RWPE2 (cell line): ENCODE results near the gene FMO2.

Experiments used
- ATAC-seq: fragments of 200-7000 bp; cut with Tn5 transposase; 3 replicates; pipeline ENCODE4 v1.9.1; 2021; ENCODE audit warnings: low read depth
- DNase-seq: peaks from one replicate; pipeline ENCODE4 v3.0.0-alpha.2; 2020; ENCODE audit warnings: low spot score
- H3K27ac ChIP-seq: fragments of 450-650 bp; 2 replicates; pipeline ENCODE4 v1.5.1; 2017; ENCODE audit warnings: mild to moderate bottlenecking; ENCODE audit not compliant: poor library complexity, severe bottlenecking
- H3K27me3 ChIP-seq: fragments of 250-450 bp; sonication (Bioruptor Pico); 2 replicates; pipeline ENCODE4 v1.5.1; 2021; ENCODE audit warnings: mild to moderate bottlenecking, moderate library complexity; ENCODE audit not compliant: insufficient read depth, poor library complexity, severe bottlenecking
- H3K36me3 ChIP-seq: fragments of 250-450 bp; sonication (Bioruptor Pico); 2 replicates; pipeline ENCODE4 v1.5.1; 2020; ENCODE audit warnings: low read depth, mild to moderate bottlenecking, moderate library complexity
- H3K4me1 ChIP-seq: fragments of 250-450 bp; sonication (Bioruptor Pico); 2 replicates; pipeline ENCODE4 v1.5.1; 2021; ENCODE audit warnings: mild to moderate bottlenecking, moderate library complexity; ENCODE audit not compliant: insufficient read depth, poor library complexity, severe bottlenecking
- H3K4me3 ChIP-seq: fragments of 250-450 bp; sonication (Bioruptor Pico); 2 replicates; pipeline ENCODE4 v1.5.1; 2021; ENCODE audit warnings: mild to moderate bottlenecking, moderate library complexity; ENCODE audit not compliant: severe bottlenecking
- H3K9me3 ChIP-seq: fragments of 250-450 bp; sonication (Bioruptor Pico); 2 replicates; pipeline ENCODE4 v1.5.1; 2021; ENCODE audit warnings: mild to moderate bottlenecking, moderate library complexity; ENCODE audit not compliant: severe bottlenecking
- CTCF ChIP-seq: fragments of 450-650 bp; IDR thresholded peaks from one replicate; pipeline ENCODE4 v1.5.1; 2017; ENCODE audit warnings: mild to moderate bottlenecking, moderate library complexity; ENCODE audit not compliant: poor library complexity, severe bottlenecking

Gene FMO2

GRCh38 chr1:171172471-171172870, 12.6 kb upstream of the FMO2 start:
- no peaks in the 10 kb centered on the region for H3K36me3 ChIP-seq
- TF ChIP-seq CTCF = no peak
- no peaks in the 10 kb centered on the region for H3K27me3 ChIP-seq
- no peak overlapping the region for H3K27ac ChIP-seq
- H3K4me3 ChIP-seq = no peak overlapping the region
- no peaks in the 10 kb centered on the region for H3K4me1 ChIP-seq
- H3K9me3 ChIP-seq = no peaks in the 10 kb centered on the region
- ATAC-seq (no peak), DNase-seq (no peak)

GRCh38 chr1:171173069-171173468, 12.0 kb upstream of the FMO2 start:
- no peak overlapping the region for H3K27ac ChIP-seq
- no peak for ATAC-seq
- no peak for DNase-seq
- H3K4me3 ChIP-seq = no peak overlapping the region
- H3K36me3 ChIP-seq = no peaks in the 10 kb centered on the region
- no peaks in the 10 kb centered on the region for H3K9me3 ChIP-seq
- H3K27me3 ChIP-seq = no peaks in the 10 kb centered on the region
- no peak for TF ChIP-seq CTCF
- no peaks in the 10 kb centered on the region for H3K4me1 ChIP-seq

- Histone ChIP-seq H3K27me3 (no peaks in the 10 kb centered on the region), H3K4me1 (no peaks in the 10 kb centered on the region), H3K27ac (no peak overlapping the region), H3K9me3 (no peaks in the 10 kb centered on the region), H3K36me3 (no peaks in the 10 kb centered on the region), H3K4me3 (no peak overlapping the region)
- no peak for TF ChIP-seq CTCF
- no peak for DNase-seq
- ATAC-seq = no peak
Observed at GRCh38 chr1:171174560-171175294, 10.4 kb upstream of the FMO2 start.

- no peak overlapping the region for H3K27ac ChIP-seq
- DNase-seq (no peak), ATAC-seq (no peak)
- H3K9me3 ChIP-seq = no peaks in the 10 kb centered on the region
- no peak overlapping the region for H3K4me3 ChIP-seq
- TF ChIP-seq CTCF = no peak
- H3K4me1 ChIP-seq = no peaks in the 10 kb centered on the region
- no peaks in the 10 kb centered on the region for H3K36me3 ChIP-seq
- H3K27me3 ChIP-seq = no peaks in the 10 kb centered on the region
Observed at GRCh38 chr1:171177261-171177660, 7.8 kb upstream of the FMO2 start.
